CD14-positive monocyte (primary cell): ENCODE measurements around the gene CDX2. TPM values are rescaled to one million over a fixed set of nuclear protein-coding genes. Genes with fewer than 3 reads are reported as not detected.

ENCODE experiments used
- DNase-seq, 3 donors: peaks; one replicate each; pipeline ENCODE4 v3.0.0-alpha.2; 2011 to 2022
- H2AFZ ChIP-seq: 2 replicates; pipeline ENCODE4 v1.6.0; 2012; ENCODE audit warnings: mild to moderate bottlenecking, low read depth, low read length, inconsistent platforms; ENCODE audit not compliant: insufficient read depth, poor library complexity, severe bottlenecking
- H3K27ac ChIP-seq, 2 donors: 1 replicate in 1 of 2; 2 replicates in 1 of 2; pipeline ENCODE4 v1.5.1; 2012 to 2013; ENCODE audit warnings: low read length in 2 of 2, control low read depth in 1 of 2, inconsistent platforms in 1 of 2, low read depth in 1 of 2, mild to moderate bottlenecking in 1 of 2
- H3K27me3 ChIP-seq, 2 donors: one replicate each; pipeline versions ENCODE4 v1.6.0 to v1.6.1; 2011 to 2013; ENCODE audit warnings: low read length in 2 of 2; ENCODE audit not compliant: control insufficient read depth in 2 of 2, insufficient read depth in 2 of 2
- H3K36me3 ChIP-seq, 2 donors: replicated peaks in 1 of 2; 1 replicate in 1 of 2; 2 replicates in 1 of 2; pipeline versions ENCODE4 v1.5.1 to v1.6.1; 2012 to 2013; ENCODE audit warnings: low read length in 2 of 2, control low read depth in 1 of 2, inconsistent platforms in 1 of 2, mild to moderate bottlenecking in 1 of 2; ENCODE audit not compliant: insufficient read depth in 2 of 2, control insufficient read depth in 1 of 2
- H3K4me1 ChIP-seq, 2 donors: 1 replicate in 1 of 2; 2 replicates in 1 of 2; pipeline versions ENCODE4 v1.5.1 to v1.6.1; 2012 to 2013; ENCODE audit warnings: low read length in 2 of 2, control low read depth in 1 of 2, inconsistent platforms in 1 of 2, mild to moderate bottlenecking in 1 of 2, moderate library complexity in 1 of 2; ENCODE audit not compliant: insufficient read depth in 2 of 2, control insufficient read depth in 1 of 2
- H3K4me2 ChIP-seq: replicated peaks from 2 replicates; pipeline ENCODE3; 2012; ENCODE audit warnings: low read length, moderate library complexity, mild to moderate bottlenecking; ENCODE audit not compliant: poor library complexity, severe bottlenecking; ENCODE audit errors: extremely low read depth
- H3K4me3 ChIP-seq, 3 experiments: fragments of 200-600 bp in 1 of 3; sonication (generic) in 1 of 3; replicated peaks in 1 of 3; 1 replicate in 2 of 3; 2 replicates in 1 of 3; pipeline ENCODE4 v1.5.1; 2011 to 2013; ENCODE audit warnings: low read length in 3 of 3, mild to moderate bottlenecking in 3 of 3, control low read depth in 2 of 3, low read depth in 2 of 3, inconsistent platforms in 1 of 3, moderate library complexity in 1 of 3
- H3K79me2 ChIP-seq: 2 replicates; pipeline ENCODE4 v1.6.0; 2012; ENCODE audit warnings: mild to moderate bottlenecking, control low read depth, inconsistent platforms, low read length, moderate library complexity; ENCODE audit not compliant: insufficient read depth
- H3K9ac ChIP-seq: 2 replicates; pipeline ENCODE4 v1.6.0; 2017; ENCODE audit warnings: low read length, mild to moderate bottlenecking; ENCODE audit not compliant: insufficient read depth, poor library complexity, severe bottlenecking
- H3K9me3 ChIP-seq, 2 donors: replicated peaks in 1 of 2; 1 replicate in 1 of 2; 2 replicates in 1 of 2; pipeline versions ENCODE4 v1.5.1 to v1.6.1; 2012 to 2013; ENCODE audit warnings: low read length in 2 of 2, control low read depth in 1 of 2; ENCODE audit not compliant: control insufficient read depth in 1 of 2, insufficient read depth in 1 of 2
- H4K20me1 ChIP-seq: 2 replicates; pipeline ENCODE4 v1.6.0; 2012; ENCODE audit warnings: mild to moderate bottlenecking, low read length, control low read depth, moderate library complexity; ENCODE audit not compliant: insufficient read depth
- H3K27ac Mint-ChIP-seq, 7 donors: one replicate each; pipeline ENCODE4 v1.8.0; 2020; ENCODE audit warnings: mild to moderate bottlenecking in 7 of 7, mixed read lengths in 7 of 7, moderate library complexity in 6 of 7, inconsistent platforms in 2 of 7
- H3K27me3 Mint-ChIP-seq, 3 donors: one replicate each; pipeline ENCODE4 v1.8.0; 2021 to 2022; ENCODE audit warnings: low read depth in 3 of 3, mild to moderate bottlenecking in 3 of 3, mixed read lengths in 3 of 3, moderate library complexity in 3 of 3, inconsistent platforms in 1 of 3
- H3K36me3 Mint-ChIP-seq, 2 donors: one replicate each; pipeline ENCODE4 v1.8.0; 2020; ENCODE audit warnings: mixed read lengths in 2 of 2, inconsistent platforms in 1 of 2, mild to moderate bottlenecking in 1 of 2
- H3K4me1 Mint-ChIP-seq: one replicate; pipeline ENCODE4 v1.8.0; 2020; ENCODE audit warnings: mild to moderate bottlenecking, mixed read lengths
- H3K4me3 Mint-ChIP-seq, 2 donors: one replicate each; pipeline ENCODE4 v1.8.0; 2020; ENCODE audit warnings: mild to moderate bottlenecking in 2 of 2, mixed read lengths in 2 of 2, moderate library complexity in 1 of 2
- H3K9me3 Mint-ChIP-seq, 7 donors: one replicate each; pipeline ENCODE4 v1.8.0; 2020 to 2022; ENCODE audit warnings: mixed read lengths in 7 of 7, mild to moderate bottlenecking in 6 of 7, moderate library complexity in 6 of 7, inconsistent platforms in 2 of 7
- WGBS: methylation state at CpG from one replicate; pipeline ENCODE4 v1.1.5; 2013; ENCODE audit warnings: missing lambda C conversion rate; ENCODE audit not compliant: insufficient coverage; 5-methylcytosine and 5-hydroxymethylcytosine counted together
- intact Hi-C, 2 donors: fragments of 100-400 bp; cut with micrococcal nuclease; formaldehyde crosslinking; loops; one replicate each; pipeline versions ENCODE4 v1.15.0 to v1.15.1; 2023
- polyA plus RNA-seq, 3 donors: library from polyadenylated mRNA; depleted of rRNA in 1 of 3; unstranded in 2 of 3; stranded (reverse) in 1 of 3; fragments of 300-500 nt in 2 of 3; fragments of >200 nt in 1 of 3; fragmentation: Illumina TruSeq in 2 of 3; gene quantifications; 1 replicate in 2 of 3; 2 replicates in 1 of 3; pipeline ENCODE4 v1.2.3, GENCODE V29; 2012 to 2021
- TF ChIP-seq, protein P1 (sequence below): fragments of 200-600 bp; IDR thresholded peaks from one replicate; pipeline ENCODE4 v1.8.0; 2022; ENCODE audit warnings: antibody characterized with exemption, mild to moderate bottlenecking

CDX2 gene
- polyA plus RNA-seq, 3 donors = not detected

DNA sequence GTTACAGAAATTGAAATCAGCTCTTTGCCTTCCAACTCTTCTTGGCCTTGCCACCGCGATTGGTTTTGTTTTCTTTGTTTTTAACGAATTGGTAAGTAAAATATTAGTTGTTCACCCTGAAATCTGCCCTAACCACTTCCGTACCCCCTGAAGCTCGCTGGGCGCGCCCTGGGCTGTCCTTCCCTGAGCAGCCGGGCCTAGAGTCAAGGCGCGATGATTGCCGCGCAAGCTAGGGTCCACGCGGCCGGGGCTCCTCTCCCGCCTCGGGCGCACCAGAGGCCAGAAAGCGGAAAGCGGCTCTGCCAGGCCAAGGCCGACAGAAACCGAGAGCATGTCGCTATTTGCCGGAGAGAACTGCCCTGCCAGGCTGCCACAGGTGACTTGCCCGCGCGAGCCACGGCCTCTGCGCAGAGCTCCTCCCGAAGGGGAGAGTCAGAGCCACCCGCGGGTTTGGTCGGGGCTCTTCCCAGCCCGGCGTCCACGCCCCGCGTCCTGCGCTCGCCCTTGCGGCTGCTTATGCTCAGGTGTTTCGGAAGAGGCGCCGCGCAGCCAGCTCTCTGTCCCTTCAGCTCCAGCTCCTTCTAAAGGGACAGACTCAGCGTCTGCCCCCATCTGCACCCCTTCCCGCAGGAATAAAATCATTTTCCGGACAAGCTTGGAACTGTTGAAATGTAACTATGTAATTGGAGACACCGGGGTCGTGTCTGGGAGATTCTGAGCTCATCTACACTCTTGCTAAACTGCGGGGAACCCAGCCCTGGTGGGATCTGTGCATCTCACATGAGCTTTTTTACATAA, 6.6 kb upstream of the CDX2 start:
- Histone ChIP-seq H3K9ac (no peak overlapping the region), H3K9me3 (peaks cover 0 to 53% of the 10 kb centered on the region in 2 donors), H3K27ac (no peak overlapping the region), H3K4me3 (no peak overlapping the region), H3K4me2 (no peak overlapping the region), H3K4me1 (peaks cover 8 to 11% of the 10 kb centered on the region in 2 donors), H4K20me1 (no peaks in the 10 kb centered on the region), H2AFZ (no peak overlapping the region), H3K27me3 (peaks cover 89 to 95% of the 10 kb centered on the region in 2 donors), H3K79me2 (no peaks in the 10 kb centered on the region), H3K36me3 (no peaks in the 10 kb centered on the region)
- Mint-ChIP-seq H3K4me1 (peaks cover 28% of the 10 kb centered on the region), H3K4me3 (peak overlapping the region in 1 of 2 donors; percentile 85), H3K36me3 (no peaks in the 10 kb centered on the region), H3K27ac (no peak overlapping the region), H3K9me3 (peaks cover 0 to 18% (median 5%) of the 10 kb centered on the region in 7 donors), H3K27me3 (peaks cover 92 to 99% (median 99%) of the 10 kb centered on the region in 3 donors)
- 4% methylated on average over 47 of the region's 51 CpGs for WGBS
- intact Hi-C loops = no loop called here
- DNase-seq = no peak
- TF ChIP-seq, protein P1, sequence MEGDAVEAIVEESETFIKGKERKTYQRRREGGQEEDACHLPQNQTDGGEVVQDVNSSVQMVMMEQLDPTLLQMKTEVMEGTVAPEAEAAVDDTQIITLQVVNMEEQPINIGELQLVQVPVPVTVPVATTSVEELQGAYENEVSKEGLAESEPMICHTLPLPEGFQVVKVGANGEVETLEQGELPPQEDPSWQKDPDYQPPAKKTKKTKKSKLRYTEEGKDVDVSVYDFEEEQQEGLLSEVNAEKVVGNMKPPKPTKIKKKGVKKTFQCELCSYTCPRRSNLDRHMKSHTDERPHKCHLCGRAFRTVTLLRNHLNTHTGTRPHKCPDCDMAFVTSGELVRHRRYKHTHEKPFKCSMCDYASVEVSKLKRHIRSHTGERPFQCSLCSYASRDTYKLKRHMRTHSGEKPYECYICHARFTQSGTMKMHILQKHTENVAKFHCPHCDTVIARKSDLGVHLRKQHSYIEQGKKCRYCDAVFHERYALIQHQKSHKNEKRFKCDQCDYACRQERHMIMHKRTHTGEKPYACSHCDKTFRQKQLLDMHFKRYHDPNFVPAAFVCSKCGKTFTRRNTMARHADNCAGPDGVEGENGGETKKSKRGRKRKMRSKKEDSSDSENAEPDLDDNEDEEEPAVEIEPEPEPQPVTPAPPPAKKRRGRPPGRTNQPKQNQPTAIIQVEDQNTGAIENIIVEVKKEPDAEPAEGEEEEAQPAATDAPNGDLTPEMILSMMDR = no peak

DNA sequence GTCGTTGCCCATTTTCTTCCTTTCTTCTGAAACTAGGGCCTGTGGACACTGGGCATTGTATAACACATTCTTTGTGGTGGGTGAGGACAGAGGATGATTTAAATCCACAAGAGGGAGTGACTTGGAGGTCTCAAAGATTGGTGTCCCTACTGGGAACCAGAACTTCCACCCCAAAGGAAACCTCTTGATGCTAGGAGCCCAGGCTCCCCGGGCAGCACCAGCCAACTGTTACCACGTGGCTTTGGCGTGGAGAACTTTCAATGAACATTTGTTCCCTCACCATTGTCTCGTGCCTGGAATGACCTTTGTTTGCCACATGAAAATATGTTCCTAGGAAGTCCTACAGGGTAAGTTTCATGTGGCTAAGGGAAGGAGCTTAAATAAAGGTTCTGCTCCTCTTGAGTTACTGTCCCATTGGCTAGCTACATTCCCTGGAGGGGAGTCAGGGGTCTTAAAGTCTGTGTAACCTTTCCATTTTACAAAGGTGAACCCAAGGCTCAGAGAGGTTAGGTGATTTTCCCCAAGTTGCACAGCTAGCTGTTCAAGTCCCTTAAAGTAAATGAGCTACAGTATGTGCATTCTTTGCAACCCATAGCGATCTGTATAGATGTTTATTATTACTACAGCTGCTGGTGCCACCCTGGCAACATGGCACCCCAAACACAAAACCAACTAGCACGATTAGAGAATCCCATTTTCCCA, 5.0 kb upstream of the CDX2 start:
- Mint-ChIP-seq H3K36me3 (no peaks in the 10 kb centered on the region), H3K9me3 (peaks cover 0 to 17% (median 5%) of the 10 kb centered on the region in 7 donors), H3K4me3 (peak overlapping the region in 1 of 2 donors; percentile 85), H3K27me3 (peaks cover 93 to 99% (median 99%) of the 10 kb centered on the region in 3 donors), H3K4me1 (peaks cover 21% of the 10 kb centered on the region), H3K27ac (no peak overlapping the region)
- Histone ChIP-seq H3K27me3 (peaks cover 92 to 95% of the 10 kb centered on the region in 2 donors), H3K9ac (no peak overlapping the region), H3K9me3 (peaks cover 0 to 46% of the 10 kb centered on the region in 2 donors), H3K27ac (no peak overlapping the region), H4K20me1 (no peaks in the 10 kb centered on the region), H2AFZ (no peak overlapping the region), H3K4me1 (peaks cover 0 to 1% of the 10 kb centered on the region in 2 donors), H3K4me3 (no peak overlapping the region), H3K79me2 (no peaks in the 10 kb centered on the region), H3K36me3 (no peaks in the 10 kb centered on the region), H3K4me2 (no peak overlapping the region)
- TF ChIP-seq, protein P1 = no peak
- DNase-seq = no peak
- intact Hi-C loops = no loop called here
- WGBS = 57% methylated on average over 1 of the region's 7 CpGs
